HG02798 (cell line): ENCODE measurements around the gene UBAP2.

Experiments
- ATAC-seq: cut with Tn5 transposase; IDR thresholded peaks from one replicate; pipeline ENCODE4 v1.9.1; 2021; ENCODE audit warnings: mild to moderate bottlenecking; ENCODE audit not compliant: unreplicated experiment, poor library complexity

Gene UBAP2

GRCh38 chr9:34048727-34049629 lies at the start of gene UBAP2:
Gene UBAP2 (minus strand): TSS chr9:34048887. CDS start chr9:34017148, 31,739 bp downstream.
- ATAC-seq: peak; percentile 82

- ATAC-seq: peak; percentile 57
These were observed 49.6 kb upstream of the UBAP2 start for GRCh38 chr9:34098307-34098706.

GRCh38 chr9:34097865-34098264 lies 49.2 kb upstream of the UBAP2 start:
- peak; percentile 75 for ATAC-seq

GRCh38 chr9:34096751-34097150 lies 48.1 kb upstream of the UBAP2 start:
- ATAC-seq: no peak

GRCh38 chr9:34093578-34093977 lies 44.9 kb upstream of the UBAP2 start:
- ATAC-seq: no peak

GRCh38 chr9:34089311-34089710 lies 40.6 kb upstream of the UBAP2 start:
- ATAC-seq: no peak

- no peak for ATAC-seq
These were observed 38.7 kb upstream of the UBAP2 start for GRCh38 chr9:34087370-34087769.

GRCh38 chr9:34086864-34087263 lies 38.2 kb upstream of the UBAP2 start:
- ATAC-seq: no peak

- ATAC-seq: no peak
These were observed 37.2 kb upstream of the UBAP2 start for GRCh38 chr9:34085581-34086500.

- ATAC-seq: no peak
These were observed 35.9 kb upstream of the UBAP2 start for GRCh38 chr9:34084562-34084961.

- ATAC-seq: no peak
These were observed 30.5 kb upstream of the UBAP2 start for GRCh38 chr9:34079181-34079580.

GRCh38 chr9:34072868-34073590 lies 24.3 kb upstream of the UBAP2 start:
- ATAC-seq: no peak

GRCh38 chr9:34072410-34072809 lies 23.7 kb upstream of the UBAP2 start:
- ATAC-seq: no peak

- ATAC-seq: no peak
These were observed 22.1 kb upstream of the UBAP2 start for GRCh38 chr9:34070606-34071324.

GRCh38 chr9:34069831-34070230 lies 21.1 kb upstream of the UBAP2 start:
- ATAC-seq: no peak

- ATAC-seq: no peak
These were observed 16.9 kb upstream of the UBAP2 start for GRCh38 chr9:34065541-34065940.

- ATAC-seq: no peak
These were observed 11.3 kb upstream of the UBAP2 start for GRCh38 chr9:34059954-34060353.

GRCh38 chr9:34059281-34059680 lies 10.6 kb upstream of the UBAP2 start:
- ATAC-seq: no peak

GRCh38 chr9:34049630-34050384 lies 1.1 kb upstream of the UBAP2 start:
- no peak for ATAC-seq
